GM19193 (cell line): Measurements from ENCODE around the gene SHC1.

Experiments
- POLR2A ChIP-seq: IDR thresholded peaks from 4 replicates; pipeline ENCODE4 v1.6.1; 2011; ENCODE audit not compliant: insufficient read depth, insufficient read length; ENCODE audit errors: extremely low read depth

The SHC1 gene, protein sequence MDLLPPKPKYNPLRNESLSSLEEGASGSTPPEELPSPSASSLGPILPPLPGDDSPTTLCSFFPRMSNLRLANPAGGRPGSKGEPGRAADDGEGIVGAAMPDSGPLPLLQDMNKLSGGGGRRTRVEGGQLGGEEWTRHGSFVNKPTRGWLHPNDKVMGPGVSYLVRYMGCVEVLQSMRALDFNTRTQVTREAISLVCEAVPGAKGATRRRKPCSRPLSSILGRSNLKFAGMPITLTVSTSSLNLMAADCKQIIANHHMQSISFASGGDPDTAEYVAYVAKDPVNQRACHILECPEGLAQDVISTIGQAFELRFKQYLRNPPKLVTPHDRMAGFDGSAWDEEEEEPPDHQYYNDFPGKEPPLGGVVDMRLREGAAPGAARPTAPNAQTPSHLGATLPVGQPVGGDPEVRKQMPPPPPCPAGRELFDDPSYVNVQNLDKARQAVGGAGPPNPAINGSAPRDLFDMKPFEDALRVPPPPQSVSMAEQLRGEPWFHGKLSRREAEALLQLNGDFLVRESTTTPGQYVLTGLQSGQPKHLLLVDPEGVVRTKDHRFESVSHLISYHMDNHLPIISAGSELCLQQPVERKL

DNA sequence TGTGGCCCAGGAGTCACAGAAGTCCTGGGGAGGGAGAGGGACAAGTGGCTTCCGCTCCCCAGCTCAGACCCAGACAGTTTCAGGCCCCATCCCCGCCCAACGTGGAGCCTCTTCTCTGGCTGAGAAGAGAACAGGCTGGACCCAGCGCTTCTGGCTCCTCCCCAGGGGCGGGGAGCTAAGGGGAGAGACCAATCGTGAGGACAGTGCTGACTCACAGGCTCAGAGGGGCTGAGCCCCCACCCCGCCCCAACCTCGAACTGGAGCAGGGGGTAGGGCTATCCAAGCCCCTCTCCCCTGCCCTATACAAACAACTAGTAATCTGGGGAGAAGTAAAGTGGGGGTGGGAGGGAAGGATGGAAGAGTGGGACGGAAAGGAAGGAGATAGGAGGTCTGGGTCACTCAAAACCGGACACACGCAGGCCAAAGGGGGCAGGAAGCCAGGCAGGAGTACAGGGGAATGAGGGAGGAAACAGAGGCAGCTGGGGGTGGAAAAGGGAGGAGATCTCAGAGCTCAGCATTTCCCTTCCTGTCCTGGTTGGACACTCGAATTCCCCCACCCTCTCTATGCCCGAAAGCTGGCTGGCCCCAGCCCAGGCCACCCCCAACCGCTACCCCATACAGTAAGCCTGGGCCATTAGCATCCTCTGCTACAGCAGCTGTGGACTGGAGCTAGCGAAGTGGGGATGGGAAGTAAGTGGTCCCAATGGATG lies at the start of gene SHC1:
Gene SHC1, minus strand, starts transcription at position 117 of the 710 bp plus-strand sequence. CDS start 221 bp downstream, outside the sequence.
- peak; percentile 42 for TF ChIP-seq POLR2A

DNA sequence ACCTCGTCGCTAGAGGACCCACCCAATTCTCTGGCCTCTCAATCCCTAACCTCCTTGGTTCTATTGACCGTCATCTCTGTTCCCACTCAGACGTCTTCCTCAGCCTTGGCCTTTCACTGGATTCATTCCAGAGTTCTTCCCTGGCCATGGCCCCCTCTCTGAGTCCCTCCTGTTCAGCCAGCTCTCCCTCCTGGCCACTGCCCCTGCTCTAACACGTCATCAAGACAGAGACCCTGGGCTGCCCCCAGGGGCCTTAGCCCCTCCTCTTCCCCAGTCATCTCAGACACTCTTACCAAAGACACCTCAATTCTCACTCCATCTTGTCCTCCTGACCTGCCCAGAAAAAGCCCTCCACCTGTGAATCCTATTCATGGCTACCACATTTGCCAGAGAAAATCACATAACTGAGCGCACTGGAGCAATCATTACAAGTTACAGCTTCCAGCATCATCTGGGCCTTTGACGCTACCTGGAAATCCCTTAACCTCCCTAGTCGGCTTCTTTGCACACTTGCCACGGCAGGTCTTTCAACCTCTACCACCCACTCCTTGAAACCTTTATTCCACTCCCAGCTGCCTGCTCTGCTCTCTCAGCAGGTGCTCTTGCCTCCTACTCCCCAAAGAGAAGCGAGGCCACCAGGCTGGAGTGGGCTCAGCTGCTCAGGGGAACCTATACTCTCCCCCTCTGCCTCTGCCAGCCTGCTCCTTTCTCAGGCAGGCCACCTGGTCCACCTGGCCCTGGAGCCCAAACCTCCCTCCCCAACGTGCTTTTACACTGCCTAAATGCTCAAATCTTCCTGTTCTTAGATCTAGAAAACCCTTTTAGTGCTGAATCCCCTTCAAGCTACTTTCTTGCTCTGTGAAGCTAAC lies 49.1 kb upstream of the SHC1 start:
- TF ChIP-seq POLR2A = no peak

DNA sequence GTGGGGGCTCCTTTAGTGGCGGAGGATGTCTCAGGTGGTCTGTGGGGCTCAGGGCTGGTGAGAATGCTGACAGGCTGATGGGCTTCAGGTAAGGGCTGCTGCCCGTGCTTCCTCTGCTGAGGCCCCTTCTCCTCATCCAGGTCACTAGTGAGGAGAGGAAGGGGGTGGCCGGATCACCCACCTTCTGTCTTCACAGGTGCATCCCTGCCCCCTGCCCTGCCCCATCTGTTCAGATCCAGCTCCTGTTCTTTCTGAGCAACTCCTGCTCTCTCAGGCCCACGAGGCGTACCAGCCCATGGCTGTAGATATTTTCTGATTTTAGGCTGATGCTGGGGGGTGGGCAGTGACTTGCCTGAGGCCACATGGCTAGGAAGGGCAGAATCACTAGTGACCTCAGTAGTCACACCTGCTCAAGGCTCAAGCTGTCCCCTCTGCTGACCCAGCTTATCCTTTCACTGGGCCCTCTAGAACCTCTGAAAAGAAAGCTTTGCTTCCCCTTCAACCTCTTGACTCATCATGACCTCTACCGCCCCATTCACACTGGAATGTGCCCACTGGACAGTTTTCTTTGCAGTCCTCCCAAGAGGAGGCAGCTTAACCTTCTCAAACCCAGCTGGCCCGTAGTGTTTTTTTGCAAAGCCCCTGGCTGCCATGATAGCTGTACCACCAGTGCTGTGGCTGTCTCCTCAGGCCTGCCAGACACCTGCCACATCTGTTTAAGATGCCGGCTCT lies 48.2 kb upstream of the SHC1 start:
- no peak for TF ChIP-seq POLR2A

DNA sequence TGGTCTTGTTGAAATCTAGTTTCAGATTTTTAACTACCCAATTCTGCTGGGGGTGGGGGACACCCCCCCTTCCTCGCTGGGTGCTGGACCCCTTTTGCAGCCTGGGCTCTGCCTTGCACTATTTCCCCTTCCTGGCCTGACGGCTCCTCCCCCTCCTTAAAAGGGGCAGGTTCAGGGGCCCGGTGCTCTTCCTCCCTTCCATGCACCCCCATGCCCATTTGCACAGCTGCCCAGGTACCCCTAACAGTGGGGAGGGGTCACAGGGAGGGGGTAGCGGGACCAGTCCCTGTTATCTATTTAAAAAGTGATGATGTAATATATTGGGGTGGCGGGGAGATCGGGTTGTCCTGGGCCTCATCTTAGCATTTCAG lies 47.4 kb upstream of the SHC1 start:
- TF ChIP-seq POLR2A = peak; percentile 18

DNA sequence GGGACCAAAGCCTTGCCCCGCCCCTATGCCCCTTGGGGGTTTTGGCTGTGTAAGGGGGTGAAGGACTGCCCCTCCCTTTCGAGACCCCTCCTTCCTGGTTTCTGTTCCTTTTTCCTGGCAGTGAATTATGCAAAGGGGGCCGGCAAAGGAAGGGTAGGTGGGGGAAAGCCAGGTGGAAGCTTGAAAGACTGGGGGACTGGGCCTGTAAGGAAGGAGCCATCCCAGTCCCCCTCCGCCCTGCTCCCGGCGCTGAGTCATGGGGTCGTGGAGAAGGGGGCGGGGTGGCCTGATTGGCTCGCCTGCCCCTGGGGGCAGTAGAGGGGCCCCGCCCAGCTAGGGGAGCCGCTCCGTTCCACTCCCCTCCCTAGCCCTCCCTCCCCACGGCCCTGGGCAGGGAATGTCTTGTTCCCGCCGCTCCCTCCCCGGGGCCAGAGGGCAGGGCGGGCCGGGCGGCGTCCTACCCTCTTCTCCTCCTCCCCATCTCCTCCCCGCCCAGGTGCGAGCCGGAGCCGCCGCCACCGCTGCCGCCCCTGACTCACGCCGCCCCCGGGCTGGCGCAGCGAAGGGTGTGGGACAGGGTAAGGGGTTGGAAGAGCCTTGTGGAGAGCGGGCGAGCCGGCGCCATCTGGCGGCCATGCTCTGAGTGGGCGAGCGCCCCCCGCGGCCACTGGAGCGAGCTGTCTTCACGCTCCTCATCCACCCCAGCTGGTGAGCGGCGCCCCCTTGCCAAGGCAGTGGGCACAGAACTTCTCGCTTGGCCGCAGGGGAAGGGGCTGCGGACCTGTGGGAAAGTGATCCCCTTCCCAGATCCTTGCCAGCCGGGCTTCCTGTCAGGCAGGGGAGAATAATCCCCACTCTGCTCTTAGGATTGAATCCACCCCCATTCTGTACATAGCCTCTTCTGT lies 46.7 kb upstream of the SHC1 start:
- peak; percentile 46 for TF ChIP-seq POLR2A

DNA sequence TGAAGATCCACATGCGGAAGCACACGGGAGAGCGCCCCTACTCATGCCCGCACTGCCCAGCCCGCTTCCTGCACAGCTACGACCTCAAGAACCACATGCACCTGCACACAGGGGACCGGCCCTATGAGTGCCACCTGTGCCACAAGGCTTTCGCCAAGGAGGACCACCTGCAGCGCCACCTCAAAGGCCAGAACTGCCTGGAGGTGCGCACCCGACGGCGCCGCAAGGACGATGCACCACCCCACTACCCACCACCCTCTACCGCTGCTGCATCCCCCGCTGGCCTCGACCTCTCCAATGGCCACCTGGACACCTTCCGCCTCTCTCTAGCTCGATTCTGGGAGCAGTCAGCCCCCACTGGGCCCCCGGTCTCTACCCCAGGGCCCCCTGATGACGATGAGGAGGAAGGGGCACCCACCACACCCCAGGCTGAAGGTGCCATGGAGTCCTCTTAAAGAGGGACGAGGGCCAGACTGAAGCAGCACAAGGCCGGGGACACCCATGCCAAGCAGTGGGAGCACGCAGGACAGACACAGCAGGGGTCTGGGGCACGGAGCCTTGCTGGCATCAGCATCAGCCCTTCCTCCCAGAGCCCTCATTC lies 45.8 kb upstream of the SHC1 start:
- TF ChIP-seq POLR2A = no peak

DNA sequence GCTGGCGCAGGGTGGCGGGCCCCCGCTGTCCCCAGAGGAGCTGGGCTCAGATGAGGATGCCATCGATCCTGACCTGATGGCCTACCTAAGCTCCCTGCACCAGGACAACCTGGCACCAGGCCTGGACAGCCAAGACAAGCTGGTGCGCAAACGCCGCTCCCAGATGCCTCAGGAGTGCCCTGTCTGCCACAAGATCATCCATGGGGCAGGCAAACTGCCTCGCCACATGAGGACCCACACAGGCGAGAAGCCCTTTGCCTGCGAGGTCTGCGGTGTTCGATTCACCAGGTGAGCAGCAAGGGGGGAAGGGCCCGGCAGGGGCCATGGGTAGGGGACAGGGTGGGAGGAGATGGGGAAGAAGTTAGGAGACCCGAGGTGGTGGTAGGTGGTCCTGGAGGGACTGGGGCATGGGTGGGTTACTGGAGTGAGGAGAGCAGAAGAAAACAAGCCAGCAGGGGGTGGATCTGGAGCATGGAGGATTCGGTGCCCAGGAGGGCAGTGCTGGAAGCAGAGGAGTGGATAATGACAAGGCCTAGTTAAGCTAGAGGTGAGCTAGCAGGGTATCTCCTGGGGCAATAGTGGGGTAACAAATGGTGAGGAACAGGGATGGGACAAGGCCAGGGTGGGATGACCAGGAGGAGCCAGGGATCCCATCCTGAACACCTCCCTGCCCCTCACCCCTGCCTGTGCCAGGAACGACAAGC lies 45.1 kb upstream of the SHC1 start:
- TF ChIP-seq POLR2A = no peak

DNA sequence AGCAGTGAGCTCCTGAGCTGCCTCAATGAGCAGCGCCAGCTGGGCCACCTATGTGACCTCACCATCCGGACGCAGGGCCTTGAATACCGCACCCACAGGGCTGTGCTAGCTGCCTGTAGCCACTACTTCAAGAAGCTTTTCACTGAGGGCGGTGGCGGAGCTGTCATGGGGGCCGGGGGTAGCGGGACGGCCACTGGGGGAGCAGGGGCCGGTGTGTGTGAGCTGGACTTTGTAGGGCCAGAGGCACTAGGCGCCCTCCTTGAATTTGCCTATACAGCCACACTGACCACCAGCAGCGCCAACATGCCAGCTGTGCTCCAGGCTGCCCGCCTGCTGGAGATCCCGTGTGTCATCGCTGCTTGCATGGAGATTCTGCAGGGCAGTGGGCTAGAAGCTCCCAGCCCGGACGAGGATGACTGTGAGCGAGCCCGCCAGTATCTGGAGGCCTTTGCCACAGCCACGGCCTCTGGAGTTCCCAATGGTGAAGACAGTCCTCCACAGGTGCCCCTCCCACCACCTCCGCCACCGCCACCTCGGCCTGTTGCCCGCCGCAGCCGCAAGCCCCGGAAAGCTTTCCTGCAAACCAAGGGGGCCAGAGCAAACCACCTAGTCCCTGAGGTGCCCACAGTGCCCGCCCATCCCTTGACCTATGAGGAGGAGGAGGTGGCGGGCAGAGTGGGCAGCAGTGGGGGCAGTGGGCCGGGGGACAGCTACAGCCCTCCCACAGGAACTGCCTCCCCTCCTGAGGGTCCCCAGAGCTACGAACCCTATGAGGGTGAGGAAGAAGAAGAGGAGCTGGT lies 44.4 kb upstream of the SHC1 start:
- TF ChIP-seq POLR2A = no peak

DNA sequence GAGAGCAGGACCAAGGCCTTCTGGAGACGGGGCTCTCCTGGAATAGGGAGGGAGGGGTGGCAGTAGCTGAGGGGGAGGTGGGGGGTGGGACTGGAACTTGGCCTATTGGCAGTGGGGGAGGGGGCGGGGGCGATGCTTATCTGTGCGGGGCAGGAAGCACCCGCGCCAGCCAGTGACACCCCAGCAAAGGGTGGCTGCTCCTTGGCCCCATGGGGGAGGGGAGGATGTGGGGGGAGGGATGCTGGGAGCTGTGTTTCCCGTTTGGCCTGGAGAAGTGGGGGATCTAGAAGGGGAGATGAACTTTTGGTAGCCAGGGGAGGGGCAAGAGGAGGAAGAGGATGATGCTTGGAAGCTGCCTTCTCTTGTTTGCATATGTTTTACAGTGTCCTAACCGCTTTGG lies 43.1 kb upstream of the SHC1 start:
- TF ChIP-seq POLR2A = no peak

DNA sequence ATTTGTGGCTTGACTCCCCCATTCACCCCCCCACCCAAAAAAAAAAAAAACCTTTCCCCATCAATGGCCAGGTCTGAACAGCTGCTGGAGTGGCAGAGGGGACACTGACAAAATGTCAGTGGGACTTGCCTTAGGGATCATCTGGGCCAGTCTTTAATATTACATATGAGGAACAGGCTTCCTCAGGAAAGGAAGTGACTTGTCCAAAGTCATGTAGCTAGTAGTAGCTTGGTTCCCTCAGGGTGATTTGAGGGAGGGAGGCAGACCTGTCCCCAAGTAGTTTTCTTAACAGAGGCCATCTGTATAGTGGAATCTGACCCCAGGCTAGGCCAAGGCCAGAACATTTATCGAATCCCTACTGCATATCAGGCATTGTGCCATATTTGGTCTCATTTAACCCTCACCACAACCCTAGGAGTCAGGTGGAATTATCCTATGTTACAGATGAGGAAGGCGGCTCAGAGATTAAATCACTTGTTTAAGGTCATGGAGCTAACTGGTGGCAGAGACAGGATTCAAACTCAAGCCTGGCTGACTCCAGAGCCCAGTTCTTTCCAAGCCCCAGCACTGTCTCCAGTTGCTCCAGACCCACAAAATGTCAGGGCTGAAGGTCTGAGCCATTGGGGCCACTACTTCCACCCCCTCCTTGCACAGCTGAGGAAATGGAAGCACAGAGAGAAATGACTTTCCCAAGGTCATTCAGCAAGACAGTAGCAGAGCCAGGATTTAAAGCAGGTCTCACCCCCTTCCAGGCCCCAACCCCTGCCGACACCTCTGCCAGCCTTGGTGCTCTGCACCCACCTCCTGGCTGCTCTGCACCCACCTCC lies 42.4 kb upstream of the SHC1 start:
- TF ChIP-seq POLR2A = no peak
